ENCODE data around the gene DEFB124.

- TF ChIP-seq CTCF (IDR thresholded peaks at IDR 0.05) (no peak), ATF1 (CRISPR knock-in tag; IDR thresholded peaks at IDR 0.05) (no peak), ZNF121 (CRISPR knock-in tag; IDR thresholded peaks at IDR 0.05) (no peak), E2F5 (CRISPR knock-in tag; IDR thresholded peaks at IDR 0.05) (no peak), CREB1 (CRISPR knock-in tag; IDR thresholded peaks at IDR 0.05) (no peak), ZNF416 (CRISPR knock-in tag; IDR thresholded peaks at IDR 0.05) (no peak), ZNF138 (CRISPR knock-in tag; conservative IDR thresholded peaks at IDR 0.05) (no peak), SP1 (CRISPR knock-in tag; conservative IDR thresholded peaks at IDR 0.05) (no peak)
- TF ChIP-seq, protein P1, sequence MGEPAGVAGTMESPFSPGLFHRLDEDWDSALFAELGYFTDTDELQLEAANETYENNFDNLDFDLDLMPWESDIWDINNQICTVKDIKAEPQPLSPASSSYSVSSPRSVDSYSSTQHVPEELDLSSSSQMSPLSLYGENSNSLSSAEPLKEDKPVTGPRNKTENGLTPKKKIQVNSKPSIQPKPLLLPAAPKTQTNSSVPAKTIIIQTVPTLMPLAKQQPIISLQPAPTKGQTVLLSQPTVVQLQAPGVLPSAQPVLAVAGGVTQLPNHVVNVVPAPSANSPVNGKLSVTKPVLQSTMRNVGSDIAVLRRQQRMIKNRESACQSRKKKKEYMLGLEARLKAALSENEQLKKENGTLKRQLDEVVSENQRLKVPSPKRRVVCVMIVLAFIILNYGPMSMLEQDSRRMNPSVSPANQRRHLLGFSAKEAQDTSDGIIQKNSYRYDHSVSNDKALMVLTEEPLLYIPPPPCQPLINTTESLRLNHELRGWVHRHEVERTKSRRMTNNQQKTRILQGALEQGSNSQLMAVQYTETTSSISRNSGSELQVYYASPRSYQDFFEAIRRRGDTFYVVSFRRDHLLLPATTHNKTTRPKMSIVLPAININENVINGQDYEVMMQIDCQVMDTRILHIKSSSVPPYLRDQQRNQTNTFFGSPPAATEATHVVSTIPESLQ (CRISPR knock-in tag; IDR thresholded peaks at IDR 0.05): no peak
- TF ChIP-seq, protein P2, sequence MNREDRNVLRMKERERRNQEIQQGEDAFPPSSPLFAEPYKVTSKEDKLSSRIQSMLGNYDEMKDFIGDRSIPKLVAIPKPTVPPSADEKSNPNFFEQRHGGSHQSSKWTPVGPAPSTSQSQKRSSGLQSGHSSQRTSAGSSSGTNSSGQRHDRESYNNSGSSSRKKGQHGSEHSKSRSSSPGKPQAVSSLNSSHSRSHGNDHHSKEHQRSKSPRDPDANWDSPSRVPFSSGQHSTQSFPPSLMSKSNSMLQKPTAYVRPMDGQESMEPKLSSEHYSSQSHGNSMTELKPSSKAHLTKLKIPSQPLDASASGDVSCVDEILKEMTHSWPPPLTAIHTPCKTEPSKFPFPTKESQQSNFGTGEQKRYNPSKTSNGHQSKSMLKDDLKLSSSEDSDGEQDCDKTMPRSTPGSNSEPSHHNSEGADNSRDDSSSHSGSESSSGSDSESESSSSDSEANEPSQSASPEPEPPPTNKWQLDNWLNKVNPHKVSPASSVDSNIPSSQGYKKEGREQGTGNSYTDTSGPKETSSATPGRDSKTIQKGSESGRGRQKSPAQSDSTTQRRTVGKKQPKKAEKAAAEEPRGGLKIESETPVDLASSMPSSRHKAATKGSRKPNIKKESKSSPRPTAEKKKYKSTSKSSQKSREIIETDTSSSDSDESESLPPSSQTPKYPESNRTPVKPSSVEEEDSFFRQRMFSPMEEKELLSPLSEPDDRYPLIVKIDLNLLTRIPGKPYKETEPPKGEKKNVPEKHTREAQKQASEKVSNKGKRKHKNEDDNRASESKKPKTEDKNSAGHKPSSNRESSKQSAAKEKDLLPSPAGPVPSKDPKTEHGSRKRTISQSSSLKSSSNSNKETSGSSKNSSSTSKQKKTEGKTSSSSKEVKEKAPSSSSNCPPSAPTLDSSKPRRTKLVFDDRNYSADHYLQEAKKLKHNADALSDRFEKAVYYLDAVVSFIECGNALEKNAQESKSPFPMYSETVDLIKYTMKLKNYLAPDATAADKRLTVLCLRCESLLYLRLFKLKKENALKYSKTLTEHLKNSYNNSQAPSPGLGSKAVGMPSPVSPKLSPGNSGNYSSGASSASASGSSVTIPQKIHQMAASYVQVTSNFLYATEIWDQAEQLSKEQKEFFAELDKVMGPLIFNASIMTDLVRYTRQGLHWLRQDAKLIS (CRISPR knock-in tag; IDR thresholded peaks at IDR 0.05; ENCODE audit: borderline replicate concordance): no peak
- TF ChIP-seq, protein P3, sequence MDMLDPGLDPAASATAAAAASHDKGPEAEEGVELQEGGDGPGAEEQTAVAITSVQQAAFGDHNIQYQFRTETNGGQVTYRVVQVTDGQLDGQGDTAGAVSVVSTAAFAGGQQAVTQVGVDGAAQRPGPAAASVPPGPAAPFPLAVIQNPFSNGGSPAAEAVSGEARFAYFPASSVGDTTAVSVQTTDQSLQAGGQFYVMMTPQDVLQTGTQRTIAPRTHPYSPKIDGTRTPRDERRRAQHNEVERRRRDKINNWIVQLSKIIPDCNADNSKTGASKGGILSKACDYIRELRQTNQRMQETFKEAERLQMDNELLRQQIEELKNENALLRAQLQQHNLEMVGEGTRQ (CRISPR knock-in tag; IDR thresholded peaks at IDR 0.05): no peak
Measured at GRCh38 chr20:31474758-31475427, at the start of gene DEFB124, which contains the start of gene REM1.

All from WTC11 (cell line).